Motor neuron (in vitro differentiated cells): ENCODE results near the gene RPS27A. TPM values are rescaled to one million over a fixed set of nuclear protein-coding genes. Genes with fewer than 3 reads are reported as not detected.
"Not testable (repeated sequence)": the region's sequence is repeated elsewhere in the genome, so short reads cannot be mapped to it uniquely, and the experiment has no call there.

Experiments used
- ATAC-seq, 8 experiments: fragments of 200-7000 bp; cut with Tn5 transposase; replicated peaks in 6 of 8; 2 replicates each; pipeline ENCODE4 v1.8.0; 2021; ENCODE audit warnings: mild to moderate bottlenecking in 8 of 8, moderate library complexity in 8 of 8
- H3K27ac ChIP-seq, 2 donors: fragments of 250-450 bp; sonication (Bioruptor Pico); 2 replicates each; pipeline ENCODE4 v1.9.0; 2021; ENCODE audit warnings: antibody characterized with exemption in 2 of 2, mild to moderate bottlenecking in 2 of 2, moderate library complexity in 1 of 2
- H3K4me1 ChIP-seq, 2 donors: fragments of 250-450 bp; sonication (Bioruptor Pico); replicated peaks in 1 of 2; 2 replicates each; pipeline ENCODE4 v1.6.1; 2021; ENCODE audit warnings: antibody characterized with exemption in 2 of 2, mild to moderate bottlenecking in 2 of 2, moderate library complexity in 1 of 2
- H3K4me3 ChIP-seq, 5 donors: fragments of 250-450 bp; sonication (Bioruptor Pico); 2 replicates each; pipeline ENCODE4 v1.9.0; 2021; ENCODE audit warnings: antibody characterized with exemption in 5 of 5, mild to moderate bottlenecking in 5 of 5, moderate library complexity in 4 of 5
- WGBS, 10 experiments: fragments of 450-650 bp; shearing (Covaris generic); methylation state at CpG; one replicate each; pipeline ENCODE4 v1.0.0; 2022; 5-methylcytosine and 5-hydroxymethylcytosine counted together
- in situ Hi-C, 9 experiments: fragments of 400-800 bp; cut with MboI; loops; one replicate each; pipeline ENCODE4 v1.15.0; 2021; ENCODE audit warnings: low sequenced_read_pairs in 9 of 9, low pct_unique_long_range_greater_than_20kb in 2 of 9; ENCODE audit not compliant: unreplicated experiment in 9 of 9
- total RNA-seq, 8 experiments: library from RNA; unstranded; fragments of 300-600 nt; gene quantifications; 2 replicates each; pipeline versions ENCODE4 v1.2.3 to v1.2.4, GENCODE V29; 2022

The RPS27A gene
- total RNA-seq, 8 experiments from 2014 or later: 840 to 2,005 (median 1,580) TPM

DNA sequence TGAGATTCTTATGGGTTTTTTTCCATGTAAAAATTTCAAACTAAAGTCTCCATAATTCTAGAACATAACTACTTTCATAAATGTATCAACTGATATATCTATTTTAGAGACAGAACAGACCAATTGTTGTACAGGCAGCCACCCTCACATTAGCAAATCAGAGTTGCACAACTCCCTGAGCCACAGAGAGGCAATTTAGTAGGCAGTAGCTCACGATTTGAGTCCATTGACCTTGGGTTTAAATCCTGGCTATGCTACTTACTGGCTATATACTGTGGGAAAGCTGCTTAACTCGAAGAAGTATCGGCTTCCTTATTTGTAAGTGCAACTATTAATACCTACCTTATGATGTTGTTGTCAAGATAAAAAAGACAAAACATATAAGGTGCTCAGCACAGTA is 20.3 kb downstream of the RPS27A start:
- H3K4me3 ChIP-seq: no peak overlapping the region
- H3K4me1 ChIP-seq: no peaks in the 10 kb centered on the region
- no peak for ATAC-seq
- H3K27ac ChIP-seq: no peak overlapping the region
- WGBS, 10 experiments: 67 to 100% (median 93%) methylated on average over 1 to 3 of the region's 3 CpGs; no CpG with 5 or more reads in 1 of the 10 experiments
- in situ Hi-C loops: loop anchor here in 1 of 9 experiments (25.0 kb wide), 1 partner anchor 159 kb away; the partner anchor contains the start of gene CCDC88A

DNA sequence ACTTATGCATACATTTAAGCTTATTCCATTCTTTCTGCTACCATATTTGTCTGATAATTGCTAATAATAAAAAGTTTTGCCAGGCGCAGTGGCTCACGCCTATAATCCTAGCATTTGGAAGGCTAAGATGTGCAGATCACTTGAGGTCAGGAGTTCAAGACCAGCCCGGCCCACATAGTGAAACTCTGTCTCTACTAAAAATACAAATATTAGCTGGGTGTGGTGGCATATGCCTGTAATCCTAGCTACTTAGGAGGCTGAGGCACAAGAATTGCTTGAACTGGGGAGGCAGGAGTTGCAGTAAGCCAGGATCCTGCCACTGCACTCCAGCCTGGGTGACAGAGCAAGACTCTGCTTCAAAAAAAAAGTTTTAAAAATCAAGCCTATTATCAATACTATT is 27.1 kb downstream of the RPS27A start:
- in situ Hi-C loops: loop anchor here in 1 of 9 experiments (25.0 kb wide), 1 partner anchor 153 kb away; the partner anchor contains the start of gene CCDC88A
- H3K4me3 ChIP-seq, H3K27ac ChIP-seq, H3K4me1 ChIP-seq: not testable (repeated sequence)
- WGBS, 10 experiments: 0 to 86% (median 35%) methylated on average over 1 to 3 of the region's 3 CpGs; no CpG with 5 or more reads in 3 of the 10 experiments
- ATAC-seq: peak in 3 of 8 experiments; percentile 85 to 95 (median 94)

DNA sequence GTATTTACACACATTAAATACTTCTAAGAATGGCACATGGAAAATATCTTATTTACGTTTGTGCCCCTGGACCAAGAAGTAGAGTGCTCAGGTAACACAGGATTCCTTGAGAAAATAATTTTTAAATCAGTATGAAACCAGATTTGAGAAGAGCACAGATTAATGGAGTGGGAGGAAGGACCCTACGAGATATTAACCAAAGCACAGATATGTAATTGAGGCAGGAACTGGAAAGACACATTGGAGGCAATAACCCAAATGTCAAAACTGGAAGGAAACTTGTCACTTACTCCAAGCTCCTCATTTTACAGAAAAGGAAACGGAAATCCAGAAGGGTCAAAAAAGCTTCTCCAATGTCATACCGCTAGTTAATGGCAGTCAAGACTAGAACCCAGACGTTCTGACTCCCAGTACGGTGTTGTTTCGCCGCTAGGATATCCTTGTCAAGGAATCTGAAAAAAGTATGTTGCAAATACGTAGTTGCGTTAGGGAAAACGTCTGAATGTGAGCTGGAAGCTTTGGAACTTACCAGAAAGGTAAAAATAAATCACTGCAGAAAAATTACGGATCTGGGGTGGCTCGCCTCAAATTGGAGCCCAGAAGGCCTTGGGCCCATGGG is 35.9 kb downstream of the RPS27A start:
- in situ Hi-C loops: loop anchor here in 1 of 9 experiments (25.0 kb wide), 1 partner anchor 144 kb away; the partner anchor contains the start of gene CCDC88A
- 0 to 83% (median 19%) methylated on average over 1 to 13 of the region's 13 CpGs for WGBS, 10 experiments
- peak overlapping the region; percentile 62 to 70 for H3K27ac ChIP-seq
- H3K4me3 ChIP-seq: peak overlapping the region; percentile 56 to 85 (median 74)
- ATAC-seq: no peak
- peaks cover 7 to 8% of the 10 kb centered on the region in 2 donors for H3K4me1 ChIP-seq

GRCh38 chr2:55268907-55269644 is 36.6 kb downstream of the RPS27A start, which contains the start of gene MTIF2:
TSS of gene MTIF2 (minus strand) at chr2:55269231. CDS start at chr2:55263858, 5,373 bp downstream.
- Histone ChIP-seq H3K4me1 (peaks cover 7 to 8% of the 10 kb centered on the region in 2 donors), H3K27ac (peak within 1 kb of the TSS; percentile 62 to 70), H3K4me3 (peak within 1 kb of the TSS; percentile 56 to 85 (median 74))
- ATAC-seq: peak; percentile 99 to 100 (median 100)
- in situ Hi-C loops: loop anchor here in 1 of 9 experiments (25.0 kb wide), 1 partner anchor 143 kb away; the partner anchor contains the start of gene CCDC88A
- 0 to 3% (median 1%) methylated on average over 8 to 23 of the region's 43 CpGs; no CpG with 5 or more reads in 2 of the 10 experiments for WGBS, 10 experiments

GRCh38 chr2:55269645-55269990 is 37.1 kb downstream of the RPS27A start:
- ATAC-seq: peak in 4 of 8 experiments; percentile 10 to 15 (median 12)
- 0 to 65% (median 31%) methylated on average over 1 to 7 of the region's 7 CpGs; no CpG with 5 or more reads in 1 of the 10 experiments for WGBS, 10 experiments
- H3K4me1 ChIP-seq: peaks cover 7 to 8% of the 10 kb centered on the region in 2 donors
- no peak overlapping the region for H3K27ac ChIP-seq
- peak overlapping the region; percentile 56 to 85 (median 74) for H3K4me3 ChIP-seq
- in situ Hi-C loops: loop anchor here in 1 of 9 experiments (25.0 kb wide), 1 partner anchor 143 kb away; the partner anchor contains the start of gene CCDC88A

DNA sequence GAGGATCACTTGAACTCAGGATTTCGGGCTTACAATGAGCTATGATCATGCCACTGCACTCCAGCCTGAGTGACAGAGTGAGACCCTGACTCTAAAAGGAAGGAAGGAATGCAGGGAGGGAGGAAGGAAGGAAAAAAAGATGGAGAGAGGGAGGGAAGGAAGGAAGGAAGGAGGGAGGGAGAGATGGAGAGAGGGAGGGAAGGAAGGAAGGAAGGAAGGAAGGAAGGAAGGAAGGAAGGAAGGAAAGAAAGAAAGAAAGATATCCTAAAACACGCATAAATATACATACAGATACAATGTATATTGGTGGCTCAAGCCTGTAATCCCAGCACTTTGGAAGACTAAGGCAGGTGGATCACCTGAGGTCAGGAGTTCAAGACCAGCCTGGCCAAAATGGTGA is 41.9 kb downstream of the RPS27A start:
- not testable (repeated sequence) for H3K4me3 ChIP-seq, H3K27ac ChIP-seq, ATAC-seq, H3K4me1 ChIP-seq
- in situ Hi-C loops: loop anchor here in 1 of 9 experiments (25.0 kb wide), 1 partner anchor 138 kb away; the partner anchor contains the start of gene CCDC88A
- 33 to 100% methylated on average over 1 of the region's 2 CpGs; no CpG with 5 or more reads in 8 of the 10 experiments for whole genome bisulfite sequencing, 10 experiments

GRCh38 chr2:55277310-55277709 is 44.8 kb downstream of the RPS27A start:
- H3K27ac ChIP-seq: no peak overlapping the region

GRCh38 chr2:55279214-55279835 is 46.8 kb downstream of the RPS27A start:
- WGBS, 10 experiments: 14 to 80% (median 49%) methylated on average over 1 to 4 of the region's 10 CpGs; no CpG with 5 or more reads in 3 of the 10 experiments
- in situ Hi-C loops, H3K4me1 ChIP-seq, ATAC-seq, H3K4me3 ChIP-seq, H3K27ac ChIP-seq: not testable (repeated sequence)

More at GRCh38 chr2:55277310-55277709, 44.8 kb downstream of the RPS27A start:
- 54 to 100% (median 90%) methylated on average over 1 to 3 of the region's 3 CpGs for WGBS, 10 experiments
- peaks cover 0 to 10% of the 10 kb centered on the region in 2 donors for H3K4me1 ChIP-seq
- in situ Hi-C loops: no loop called here
- no peak overlapping the region for H3K4me3 ChIP-seq
- ATAC-seq: no peak

- H3K27ac ChIP-seq, in situ Hi-C loops, ATAC-seq, H3K4me3 ChIP-seq, H3K4me1 ChIP-seq: not testable (repeated sequence)
- 17 to 80% (median 50%) methylated on average over 1 to 6 of the region's 7 CpGs; no CpG with 5 or more reads in 6 of the 10 experiments for WGBS, 10 experiments
Measured at GRCh38 chr2:55279859-55280424, 47.5 kb downstream of the RPS27A start.

DNA sequence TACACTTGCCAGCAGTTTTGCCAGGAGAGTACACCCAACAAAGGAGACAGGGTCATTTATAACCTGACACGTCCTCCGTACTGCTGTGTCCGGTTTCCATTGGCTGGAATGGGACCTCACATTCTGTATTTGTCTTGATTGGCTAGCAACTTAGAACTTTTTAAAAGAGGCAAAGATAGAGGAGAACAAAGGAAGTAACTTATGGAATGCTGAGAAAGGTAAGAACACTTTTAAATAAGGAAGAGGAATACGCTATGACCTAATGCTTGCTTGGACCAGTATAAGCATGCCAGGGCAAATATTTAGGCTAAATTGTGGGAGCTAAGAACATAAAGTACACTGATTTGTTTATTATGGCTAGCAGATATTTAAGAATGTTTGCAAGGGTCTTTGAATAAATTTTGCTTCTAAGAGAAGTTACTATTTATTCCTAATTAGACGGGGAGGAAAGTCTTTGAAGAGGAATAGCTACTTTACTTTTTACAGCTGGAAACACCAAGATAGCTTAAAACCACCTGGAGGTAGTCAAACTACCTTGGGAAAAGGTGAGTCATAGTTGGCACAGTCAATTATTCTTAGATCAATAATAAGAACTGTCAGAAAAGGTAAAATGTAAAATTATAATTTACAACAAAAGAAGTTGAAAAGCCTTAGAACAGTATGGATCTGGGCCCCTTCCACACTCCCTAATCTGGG is 48.5 kb downstream of the RPS27A start:
- H3K4me3 ChIP-seq, ATAC-seq, H3K27ac ChIP-seq, in situ Hi-C loops, H3K4me1 ChIP-seq: not testable (repeated sequence)
- 77 to 100% (median 90%) methylated on average over 1 to 4 of the region's 5 CpGs; no CpG with 5 or more reads in 2 of the 10 experiments for WGBS, 10 experiments

- peaks cover 0 to 10% of the 10 kb centered on the region in 2 donors for H3K4me1 ChIP-seq
- WGBS, 10 experiments: 13 to 100% (median 65%) methylated on average over 1 to 14 of the region's 60 CpGs; no CpG with 5 or more reads in 3 of the 10 experiments
- peak; percentile 95 to 98 (median 97) for ATAC-seq
- peak overlapping the region; percentile 48 to 57 for H3K27ac ChIP-seq
- in situ Hi-C loops: no loop called here
- peak overlapping the region; percentile 35 to 49 (median 39) for H3K4me3 ChIP-seq
Measured at GRCh38 chr2:55282110-55282917, 49.8 kb downstream of the RPS27A start.
